Ovary (tissue), 3 donors: ENCODE results near the gene EIF4E.

Experiments used
- CTCF ChIP-seq, 3 donors: fragments of 450-650 bp in 2 of 3; fragments of 200-600 bp in 1 of 3; IDR thresholded peaks; one replicate each; pipeline versions ENCODE4 v1.5.1 to v1.8.0; 2016 to 2022; ENCODE audit warnings: antibody characterized with exemption in 3 of 3, mild to moderate bottlenecking in 1 of 3
- EP300 ChIP-seq: sonication (generic); formaldehyde crosslinking; IDR thresholded peaks from one replicate; pipeline ENCODE4 v1.6.1; 2017; ENCODE audit warnings: antibody characterized with exemption
- POLR2A ChIP-seq: fragments of 450-650 bp; IDR thresholded peaks from one replicate; pipeline ENCODE4 v1.6.1; 2017; ENCODE audit warnings: antibody characterized with exemption, mild to moderate bottlenecking, moderate library complexity
- donor health status: DM: no; HTN: no; CAD: no.

GRCh38 chr4:98908182-98908581 is 20.8 kb downstream of the EIF4E start:
- no peak for TF ChIP-seq CTCF (IDR thresholded peaks at IDR 0.05)
- no peak for TF ChIP-seq POLR2A
- TF ChIP-seq EP300, result no peak
